B cell (primary cell): ENCODE measurements around the gene LMNTD1. TPM values are rescaled to one million over a fixed set of nuclear protein-coding genes. Genes with fewer than 3 reads are reported as not detected.

Source experiments
- ATAC-seq: fragments of 200-7000 bp; cut with Tn5 transposase; one replicate; pipeline ENCODE4 v1.10.0; 2021; ENCODE audit warnings: low read depth, mild to moderate bottlenecking, moderate number of reproducible peaks, moderate library complexity
- CTCF ChIA-PET: fragments of 350-600 bp; sonication (Branson Sonifier 250); formaldehyde crosslinking; loops from one replicate; lab custom pipeline; 2021; ENCODE audit warnings: antibody characterized with exemption, inconsistent platforms; lab: Charles Lee
- POLR2A ChIA-PET: fragments of 350-600 bp; sonication (Branson Sonifier 250); formaldehyde crosslinking; loops from one replicate; lab custom pipeline; 2021; ENCODE audit warnings: antibody characterized with exemption; lab: Charles Lee
- DNase-seq: peaks from one replicate; pipeline ENCODE4 v3.0.0; 2013
- H2AFZ ChIP-seq: 2 replicates; pipeline ENCODE4 v1.6.1; 2012; ENCODE audit warnings: mild to moderate bottlenecking, low read depth, low read length; ENCODE audit not compliant: insufficient read depth, poor library complexity, severe bottlenecking
- H3K27ac ChIP-seq, 2 donors: 1 replicate in 1 of 2; 2 replicates in 1 of 2; pipeline ENCODE4 v1.5.1; 2012 to 2013; ENCODE audit warnings: low read length in 2 of 2, mild to moderate bottlenecking in 2 of 2, moderate library complexity in 1 of 2
- H3K27me3 ChIP-seq, 4 experiments: fragments of 200-600 bp in 1 of 4; sonication (generic) in 1 of 4; replicated peaks in 1 of 4; 1 replicate in 2 of 4; 2 replicates in 2 of 4; pipeline versions ENCODE4 v1.6.1 to v1.7.0; 2013 to 2016; ENCODE audit warnings: low read length in 3 of 4, mild to moderate bottlenecking in 2 of 4, mixed read lengths in 1 of 4, moderate library complexity in 1 of 4; ENCODE audit not compliant: insufficient read depth in 4 of 4, control insufficient read depth in 3 of 4; ENCODE audit errors: control extremely low read depth in 1 of 4
- H3K36me3 ChIP-seq, 2 experiments: replicated peaks in 1 of 2; 1 replicate in 1 of 2; 2 replicates in 1 of 2; pipeline versions ENCODE4 v1.6.1 to v1.7.1; 2013; ENCODE audit warnings: low read length in 1 of 2; ENCODE audit not compliant: insufficient read depth in 2 of 2, control insufficient read depth in 1 of 2; ENCODE audit errors: control extremely low read depth in 1 of 2, extremely low read depth in 1 of 2
- H3K4me1 ChIP-seq, 2 donors: fragments of 200-600 bp in 1 of 2; sonication (generic) in 1 of 2; 1 replicate in 1 of 2; 2 replicates in 1 of 2; pipeline versions ENCODE4 v1.5.1 to v1.6.1; 2013 to 2017; ENCODE audit warnings: low read length in 2 of 2; ENCODE audit not compliant: control insufficient read depth in 2 of 2, insufficient read depth in 2 of 2
- H3K4me2 ChIP-seq: replicated peaks from 2 replicates; pipeline ENCODE3; 2012; ENCODE audit warnings: mild to moderate bottlenecking, low read depth, low read length; ENCODE audit not compliant: poor library complexity, severe bottlenecking
- H3K4me3 ChIP-seq, 5 experiments: fragments of 200-600 bp in 1 of 5; sonication (generic) in 1 of 5; 1 replicate in 3 of 5; 2 replicates in 2 of 5; pipeline versions ENCODE4 v1.5.1 to v1.7.0; 2011 to 2016; ENCODE audit warnings: low read length in 4 of 5, mild to moderate bottlenecking in 4 of 5, low read depth in 2 of 5, control low read depth in 1 of 5, moderate library complexity in 1 of 5; ENCODE audit not compliant: insufficient read depth in 1 of 5; ENCODE audit errors: control extremely low read depth in 1 of 5, extremely low read depth in 1 of 5
- H3K79me2 ChIP-seq: fragments of 200-600 bp; sonication (generic); one replicate; pipeline ENCODE4 v1.6.0; 2016; ENCODE audit warnings: low read length; ENCODE audit not compliant: control insufficient read depth, insufficient read depth
- H3K9ac ChIP-seq: fragments of 200-600 bp; sonication (generic); 2 replicates; pipeline ENCODE4 v1.6.1; 2017; ENCODE audit warnings: mild to moderate bottlenecking, low read length, moderate library complexity
- H3K9me3 ChIP-seq, 3 donors: one replicate each; pipeline versions ENCODE4 v1.6.1 to v1.7.1; 2013; ENCODE audit warnings: low read length in 2 of 3; ENCODE audit not compliant: control insufficient read depth in 2 of 3, insufficient read depth in 1 of 3; ENCODE audit errors: control extremely low read depth in 1 of 3
- H4K20me1 ChIP-seq: 2 replicates; pipeline ENCODE4 v1.6.0; 2012; ENCODE audit warnings: mild to moderate bottlenecking, low read length; ENCODE audit not compliant: insufficient read depth, control insufficient read depth, poor library complexity, severe bottlenecking
- H3K27ac Mint-ChIP-seq: one replicate; pipeline ENCODE4 v1.8.0; 2021; ENCODE audit warnings: mixed read lengths
- H3K27me3 Mint-ChIP-seq: one replicate; pipeline ENCODE4 v1.8.0; 2021; ENCODE audit warnings: mixed read lengths
- H3K4me1 Mint-ChIP-seq: one replicate; pipeline ENCODE4 v1.8.0; 2021; ENCODE audit warnings: mixed read lengths
- H3K4me3 Mint-ChIP-seq: one replicate; pipeline ENCODE4 v1.8.0; 2021; ENCODE audit warnings: mixed read lengths
- H3K9me3 Mint-ChIP-seq: one replicate; pipeline ENCODE4 v1.8.0; 2022; ENCODE audit warnings: mixed read lengths; ENCODE audit not compliant: insufficient read depth
- CTCF ChIP-seq: fragments of 200-600 bp; IDR thresholded peaks from one replicate; pipeline ENCODE4 v1.8.0; 2022; ENCODE audit warnings: antibody characterized with exemption, mild to moderate bottlenecking
- EZH2 ChIP-seq: IDR thresholded peaks from 2 replicates; pipeline ENCODE4 v1.6.1; 2012; ENCODE audit warnings: borderline replicate concordance, low read depth, mild to moderate bottlenecking, moderate library complexity, low read length; ENCODE audit not compliant: insufficient read depth, poor library complexity, severe bottlenecking
- WGBS: methylation state at CpG from one replicate; pipeline ENCODE4 v1.1.5; 2013; ENCODE audit warnings: missing lambda C conversion rate; ENCODE audit not compliant: insufficient coverage; 5-methylcytosine and 5-hydroxymethylcytosine counted together
- intact Hi-C: fragments of 100-400 bp; cut with micrococcal nuclease; formaldehyde crosslinking; loops from one replicate; pipeline ENCODE4 v1.10.0; 2022
- polyA plus RNA-seq: library from polyadenylated mRNA; depleted of rRNA; stranded (reverse); fragments of >200 nt; gene quantifications from 2 replicates; pipeline ENCODE4 v1.2.3, GENCODE V29; 2012
- total RNA-seq, 2 donors: library from RNA; stranded (reverse); fragments of 120-200 nt in 1 of 2; gene quantifications; 1 replicate in 1 of 2; 2 replicates in 1 of 2; pipeline versions ENCODE4 v1.2.3 to v1.2.4, GENCODE V29; 2013 to 2022

Gene LMNTD1
- total and polyA plus RNA-seq, 2 donors (not counting 1 experiment from before 2014, with no cell fraction given), result not detected

GRCh38 chr12:25566202-25566949 lies 13.3 kb upstream of the LMNTD1 start:
- Mint-ChIP-seq H3K27ac (no peak overlapping the region), H3K4me3 (no peak overlapping the region), H3K27me3 (no peaks in the 10 kb centered on the region), H3K9me3 (no peaks in the 10 kb centered on the region), H3K4me1 (no peaks in the 10 kb centered on the region)
- no peaks in the 10 kb centered on the region for H3K4me1 ChIP-seq
- no peak overlapping the region for H3K4me2 ChIP-seq
- H2AFZ ChIP-seq, result no peak overlapping the region
- ChIA-PET CTCF (no interaction called here), POLR2A (no interaction called here)
- H3K36me3 ChIP-seq, result no peaks in the 10 kb centered on the region
- H3K9me3 ChIP-seq, result peaks cover 0 to 13% (median 1%) of the 10 kb centered on the region in 3 donors
- no peak overlapping the region for H3K27ac ChIP-seq
- H3K4me3 ChIP-seq, result no peak overlapping the region
- ATAC-seq (no peak), DNase-seq (no peak)
- H4K20me1 ChIP-seq, result no peaks in the 10 kb centered on the region
- 100% methylated on average over 1 of the region's 8 CpGs for WGBS
- H3K9ac ChIP-seq, result no peak overlapping the region
- H3K79me2 ChIP-seq, result no peaks in the 10 kb centered on the region
- intact Hi-C loops, result no loop called here
- no peaks in the 10 kb centered on the region for H3K27me3 ChIP-seq
- TF ChIP-seq CTCF (no peak), EZH2 (no peak)

GRCh38 chr12:25558586-25558985 lies 5.5 kb upstream of the LMNTD1 start:
- ATAC-seq, result no peak

More at GRCh38 chr12:25558586-25558985, 5.5 kb upstream of the LMNTD1 start:
- Mint-ChIP-seq H3K27me3 (peaks cover 4% of the 10 kb centered on the region), H3K4me1 (no peaks in the 10 kb centered on the region), H3K9me3 (no peaks in the 10 kb centered on the region), H3K27ac (no peak overlapping the region), H3K4me3 (no peak overlapping the region)
- 100% methylated on average over 4 of the region's 7 CpGs for WGBS
- Histone ChIP-seq H2AFZ (no peak overlapping the region), H3K9ac (no peak overlapping the region), H3K27ac (no peak overlapping the region), H3K4me1 (no peaks in the 10 kb centered on the region), H4K20me1 (no peaks in the 10 kb centered on the region), H3K4me3 (no peak overlapping the region), H3K79me2 (no peaks in the 10 kb centered on the region), H3K27me3 (no peaks in the 10 kb centered on the region), H3K4me2 (no peak overlapping the region), H3K36me3 (no peaks in the 10 kb centered on the region), H3K9me3 (peaks cover 0 to 2% (median 0%) of the 10 kb centered on the region in 3 donors)
- TF ChIP-seq CTCF (no peak), EZH2 (no peak)
- ChIA-PET POLR2A (no interaction called here), CTCF (no interaction called here)
- DNase-seq, result no peak
- intact Hi-C loops, result no loop called here
